ENCODE results near the gene EIF4A2.
"Not testable (repeated sequence)": the region's sequence is repeated elsewhere in the genome, so short reads cannot be mapped to it uniquely, and the experiment has no call there.

EIF4A2 gene

DNA sequence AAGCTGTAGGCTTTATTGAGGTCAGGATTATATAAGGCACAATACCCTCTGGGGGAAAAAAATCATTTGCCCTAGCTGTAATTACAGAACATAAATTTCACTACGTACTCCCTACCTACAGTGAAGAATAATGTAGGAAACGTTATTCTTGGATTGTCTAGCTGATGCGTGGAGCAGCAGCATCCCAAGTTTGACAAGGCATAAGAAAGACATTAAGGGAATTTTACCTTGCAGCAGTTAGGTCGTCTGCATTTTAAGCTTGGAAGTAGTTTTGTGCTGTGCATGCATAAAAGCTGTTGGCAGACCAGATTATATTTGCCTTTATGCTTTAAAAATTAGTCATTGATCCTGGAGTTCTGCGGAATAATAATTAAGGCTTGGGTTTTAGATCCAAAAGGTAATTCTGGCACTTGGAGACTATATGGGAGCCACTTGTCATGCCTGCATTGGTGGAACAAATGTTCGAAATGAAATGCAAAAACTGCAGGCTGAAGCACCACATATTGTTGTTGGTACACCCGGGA lies 2.2 kb downstream of the EIF4A2 start:
- Histone ChIP-seq H3K4me3 (ENCODE audit: low read length) (peak overlapping the region; percentile 96), H3K36me3 (ENCODE audit: insufficient read depth, low read length) (peaks cover 70% of the 10 kb centered on the region), H3K27me3 (ENCODE audit: insufficient read depth, low read length) (no peaks in the 10 kb centered on the region), H3K4me1 (ENCODE audit: insufficient read depth, low read length) (peaks cover 23% of the 10 kb centered on the region), H3K9me3 (ENCODE audit: insufficient read depth, low read depth, low read length) (no peaks in the 10 kb centered on the region), H3K9ac (ENCODE audit: low read depth, low read length) (peak overlapping the region; percentile 100), H3K27ac (ENCODE audit: low read depth, low read length) (peak overlapping the region; percentile 98)
- WGBS, result 36% methylated on average over 6 of the region's 7 CpGs

DNA sequence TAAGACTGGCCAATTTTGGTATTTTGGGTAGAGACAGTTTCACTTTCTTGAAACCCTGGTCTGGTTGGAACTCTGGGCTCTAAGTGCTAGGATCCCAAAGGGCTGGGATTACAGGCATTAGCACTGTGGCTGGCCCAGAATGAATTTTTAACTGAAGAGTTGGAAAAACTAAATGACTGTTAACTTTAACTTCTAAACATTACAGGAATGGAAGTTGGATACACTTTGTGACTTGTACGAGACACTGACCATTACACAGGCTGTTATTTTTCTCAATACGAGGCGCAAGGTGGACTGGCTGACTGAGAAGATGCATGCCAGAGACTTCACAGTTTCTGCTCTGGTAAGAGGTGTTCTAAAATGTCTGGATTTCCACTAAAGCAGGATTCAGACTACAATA lies 3.5 kb downstream of the EIF4A2 start:
- Histone ChIP-seq H3K9me3 (ENCODE audit: insufficient read depth, low read depth, low read length) (no peaks in the 10 kb centered on the region), H3K4me1 (ENCODE audit: insufficient read depth, low read length) (peaks cover 17% of the 10 kb centered on the region), H3K27me3 (ENCODE audit: insufficient read depth, low read length) (no peaks in the 10 kb centered on the region), H3K27ac (ENCODE audit: low read depth, low read length) (peak overlapping the region; percentile 98), H3K9ac (ENCODE audit: low read depth, low read length) (peak overlapping the region; percentile 100), H3K36me3 (ENCODE audit: insufficient read depth, low read length) (peaks cover 84% of the 10 kb centered on the region), H3K4me3 (ENCODE audit: low read length) (peak overlapping the region; percentile 96; the same call in 1 of the 2 replicates)
- WGBS, result 94% methylated on average over 3 of the region's 3 CpGs

DNA sequence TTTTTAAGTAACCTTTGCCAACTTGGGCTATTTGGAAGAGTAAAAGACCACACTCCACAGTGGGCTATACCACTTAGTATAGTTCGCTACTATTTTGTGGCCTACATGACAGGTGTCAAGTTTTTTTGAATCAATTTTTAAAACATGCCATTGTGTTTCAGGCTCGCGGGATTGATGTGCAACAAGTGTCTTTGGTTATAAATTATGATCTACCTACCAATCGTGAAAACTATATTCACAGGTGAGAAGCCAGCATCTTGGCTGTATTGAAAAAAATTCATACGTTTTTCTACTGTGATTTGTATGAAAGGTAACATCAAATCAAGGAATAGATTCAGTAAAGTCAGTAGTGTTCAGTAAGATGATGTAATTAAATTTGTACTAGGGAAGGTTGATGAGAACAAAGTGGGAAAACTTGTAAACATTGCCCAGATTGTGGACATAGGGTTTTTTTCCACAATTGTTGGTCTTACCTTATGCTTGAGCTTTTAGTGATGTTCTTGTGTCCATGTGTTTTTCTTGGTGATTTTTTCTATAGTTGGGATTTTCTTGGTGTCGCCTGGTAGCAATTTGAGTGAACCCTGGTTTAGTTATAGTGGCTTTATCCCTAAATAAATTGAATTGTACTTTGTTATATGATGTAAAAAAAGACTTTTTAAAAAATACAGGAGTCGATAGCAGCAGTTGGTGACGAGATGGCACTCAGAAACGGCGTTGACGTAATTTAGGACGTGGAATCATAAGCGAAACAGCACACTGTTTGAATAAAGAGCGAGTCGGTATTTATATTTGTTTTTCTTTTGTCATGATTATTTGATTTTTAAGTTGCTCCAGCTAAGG lies 4.5 kb downstream of the EIF4A2 start:
- Histone ChIP-seq H3K27me3 (ENCODE audit: insufficient read depth, low read length) (no peaks in the 10 kb centered on the region), H3K4me3 (ENCODE audit: low read length) (peak overlapping the region; percentile 96; the same call in 1 of the 2 replicates), H3K9me3 (ENCODE audit: insufficient read depth, low read depth, low read length) (no peaks in the 10 kb centered on the region), H3K4me1 (ENCODE audit: insufficient read depth, low read length) (peaks cover 11% of the 10 kb centered on the region; the same call in 1 of the 2 replicates), H3K36me3 (ENCODE audit: insufficient read depth, low read length) (peaks cover 93% of the 10 kb centered on the region), H3K27ac (ENCODE audit: low read depth, low read length) (peak overlapping the region; percentile 98; the same call in 1 of the 2 replicates), H3K9ac (ENCODE audit: low read depth, low read length) (peak overlapping the region; percentile 100; the same call in 1 of the 2 replicates)
- 94% methylated on average over 15 of the region's 15 CpGs for WGBS

DNA sequence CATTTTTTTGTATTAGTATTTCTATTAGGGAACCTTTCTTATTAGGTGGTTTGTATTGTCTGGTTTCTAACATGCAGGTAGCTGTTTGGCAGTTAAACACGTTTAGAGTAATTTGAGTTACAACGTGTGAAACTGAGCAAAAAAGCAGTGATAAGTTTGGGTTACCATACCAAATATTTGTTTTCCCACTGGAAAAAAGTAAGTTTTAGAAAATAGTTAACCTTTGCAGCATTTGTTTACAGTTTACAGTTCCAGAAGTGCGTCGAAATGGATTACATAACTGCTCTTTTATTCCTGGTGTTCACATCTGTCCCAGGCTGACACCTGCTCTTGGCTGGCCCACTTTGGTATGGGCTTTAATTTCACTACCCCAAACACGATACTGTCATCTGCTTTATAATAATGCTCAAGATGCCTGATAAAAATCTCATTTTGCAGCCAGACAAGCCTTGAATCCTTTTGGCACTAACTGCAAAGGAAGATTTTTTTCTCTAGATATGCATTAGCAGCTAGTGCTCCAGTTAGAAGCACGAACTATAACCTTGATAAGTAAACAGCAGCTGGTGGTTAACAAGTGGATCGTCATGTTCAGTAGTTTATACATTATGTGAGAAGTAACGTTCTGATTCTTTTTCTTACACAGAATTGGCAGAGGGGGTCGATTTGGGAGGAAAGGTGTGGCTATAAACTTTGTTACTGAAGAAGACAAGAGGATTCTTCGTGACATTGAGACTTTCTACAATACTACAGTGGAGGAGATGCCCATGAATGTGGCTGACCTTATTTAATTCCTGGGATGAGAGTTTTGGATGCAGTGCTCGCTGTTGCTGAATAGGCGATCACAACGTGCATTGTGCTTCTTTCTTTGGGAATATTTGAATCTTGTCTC lies 5.3 kb downstream of the EIF4A2 start:
- H3K9ac ChIP-seq (ENCODE audit: low read depth, low read length), result no peak overlapping the region
- H3K27ac ChIP-seq (ENCODE audit: low read depth, low read length), result peak overlapping the region; percentile 36; the same call in 1 of the 2 replicates
- no peaks in the 10 kb centered on the region for H3K27me3 ChIP-seq (ENCODE audit: insufficient read depth, low read length)
- WGBS, result 85% methylated on average over 13 of the region's 13 CpGs
- H3K36me3 ChIP-seq (ENCODE audit: insufficient read depth, low read length), result peaks cover 99% of the 10 kb centered on the region
- H3K4me3 ChIP-seq (ENCODE audit: low read length), result peak overlapping the region; percentile 7; the same call in 1 of the 2 replicates
- no peaks in the 10 kb centered on the region for H3K9me3 ChIP-seq (ENCODE audit: insufficient read depth, low read depth, low read length)
- H3K4me1 ChIP-seq (ENCODE audit: insufficient read depth, low read length), result peaks cover 11% of the 10 kb centered on the region; the same call in 1 of the 2 replicates

DNA sequence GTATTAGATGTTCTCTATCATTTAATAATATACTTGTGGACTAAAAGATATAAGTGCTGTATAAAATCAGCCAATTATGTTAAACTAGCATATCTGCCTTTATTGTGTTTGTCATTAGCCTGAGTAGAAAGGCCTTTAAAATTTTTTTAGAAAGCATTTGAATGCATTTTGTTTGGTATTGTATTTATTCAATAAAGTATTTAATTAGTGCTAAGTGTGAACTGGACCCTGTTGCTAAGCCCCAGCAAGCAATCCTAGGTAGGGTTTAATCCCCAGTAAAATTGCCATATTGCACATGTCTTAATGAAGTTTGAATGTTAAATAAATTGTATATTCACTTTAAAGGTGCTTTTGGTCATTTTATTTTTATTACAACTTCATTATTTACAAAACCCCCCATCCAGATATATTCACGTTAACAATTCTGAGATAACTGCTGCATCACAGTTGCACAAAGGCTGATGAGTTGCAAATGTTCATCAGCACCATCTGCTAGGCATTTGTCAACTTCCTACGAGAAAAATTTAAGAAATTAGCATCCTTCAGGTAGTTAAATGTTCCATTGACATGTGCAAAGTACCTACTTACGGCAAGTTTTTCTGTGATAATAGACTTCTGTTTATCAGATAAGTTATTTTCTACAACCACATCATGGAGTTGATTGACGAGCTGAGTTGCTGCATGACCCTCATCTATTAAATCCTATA lies 6.3 kb downstream of the EIF4A2 start:
- Histone ChIP-seq H3K27me3 (ENCODE audit: insufficient read depth, low read length) (no peaks in the 10 kb centered on the region), H3K27ac (ENCODE audit: low read depth, low read length) (peak overlapping the region; percentile 7; the same call in 1 of the 2 replicates), H3K9ac (ENCODE audit: low read depth, low read length) (no peak overlapping the region), H3K4me1 (ENCODE audit: insufficient read depth, low read length) (peaks cover 11% of the 10 kb centered on the region; the same call in 1 of the 2 replicates), H3K9me3 (ENCODE audit: insufficient read depth, low read depth, low read length) (no peaks in the 10 kb centered on the region), H3K36me3 (ENCODE audit: insufficient read depth, low read length) (peaks cover 99% of the 10 kb centered on the region), H3K4me3 (ENCODE audit: low read length) (no peak overlapping the region)
- 80% methylated on average over 2 of the region's 4 CpGs for WGBS

DNA sequence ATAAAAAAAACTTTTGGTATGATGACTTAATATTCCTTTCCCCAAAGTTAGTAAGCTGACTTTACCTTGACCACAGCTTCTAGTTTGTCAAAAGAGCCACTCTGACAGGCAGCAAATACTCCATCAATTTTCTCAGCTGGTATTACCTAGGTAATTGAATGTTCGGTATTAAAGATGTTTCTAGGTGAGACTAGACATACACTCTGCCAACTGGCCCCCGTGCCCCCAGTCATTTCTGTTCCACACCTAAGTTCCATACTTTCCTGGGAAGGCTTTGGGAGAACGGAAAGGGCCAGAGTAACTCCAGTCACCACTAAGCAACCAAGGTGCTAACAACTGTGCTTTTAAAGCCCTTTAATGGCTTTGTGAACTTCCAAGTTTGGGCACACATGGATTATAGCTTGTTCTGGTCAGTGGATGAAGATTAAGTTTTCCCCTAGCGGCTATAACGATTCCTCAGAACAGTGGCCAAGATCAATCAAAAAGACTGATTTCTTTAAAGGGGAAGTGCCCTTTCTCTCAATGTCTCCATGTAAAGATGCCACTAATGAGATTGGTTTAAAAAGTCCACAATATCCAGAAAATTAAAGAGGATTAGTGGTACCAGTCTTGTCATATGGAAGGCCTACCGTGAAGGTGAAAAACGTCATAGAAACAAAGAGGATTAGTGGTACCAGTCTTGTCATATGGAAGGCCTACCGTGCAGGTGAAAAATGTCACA lies 7.0 kb downstream of the EIF4A2 start:
- peaks cover 98% of the 10 kb centered on the region for H3K36me3 ChIP-seq (ENCODE audit: insufficient read depth, low read length)
- no peak overlapping the region for H3K4me3 ChIP-seq (ENCODE audit: low read length)
- WGBS, result 80% methylated on average over 7 of the region's 8 CpGs
- no peak overlapping the region for H3K9ac ChIP-seq (ENCODE audit: low read depth, low read length)
- H3K9me3 ChIP-seq (ENCODE audit: insufficient read depth, low read depth, low read length), result no peaks in the 10 kb centered on the region
- no peaks in the 10 kb centered on the region for H3K27me3 ChIP-seq (ENCODE audit: insufficient read depth, low read length)
- peaks cover 8% of the 10 kb centered on the region; the same call in 1 of the 2 replicates for H3K4me1 ChIP-seq (ENCODE audit: insufficient read depth, low read length)
- peak overlapping the region; percentile 3; the same call in 1 of the 2 replicates for H3K27ac ChIP-seq (ENCODE audit: low read depth, low read length)

DNA sequence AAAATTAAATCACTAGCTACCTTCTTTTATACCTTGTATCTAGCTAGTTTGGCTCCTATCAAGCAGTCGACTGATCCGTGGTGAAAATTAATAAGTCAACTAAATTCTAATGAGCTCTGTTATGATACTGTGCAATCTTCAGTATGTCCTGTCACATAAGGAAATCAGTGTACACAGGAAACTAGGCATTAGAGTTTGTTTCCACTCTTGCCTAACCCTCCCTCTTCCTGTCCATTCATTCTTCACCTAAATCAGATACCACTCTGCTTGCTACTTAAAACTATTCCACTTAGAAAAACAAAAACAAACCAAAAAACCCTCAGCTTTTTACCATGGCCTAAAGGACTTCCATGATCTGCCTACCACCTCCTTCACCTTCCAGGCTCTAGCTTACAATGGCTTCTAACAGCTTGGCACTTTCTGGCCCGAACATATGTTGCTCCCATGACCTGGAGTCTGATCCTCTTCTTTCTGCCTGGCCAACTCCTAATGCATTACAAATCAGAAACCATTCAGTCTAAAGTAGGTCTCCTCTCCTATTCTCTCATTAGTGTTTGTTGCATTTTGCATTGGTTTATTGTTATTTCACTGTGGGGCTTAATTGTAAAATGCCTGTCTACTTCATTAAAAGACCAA lies 15.0 kb downstream of the EIF4A2 start:
- WGBS, result over 99% methylated on average over 3 of the region's 3 CpGs
- Histone ChIP-seq H3K27me3 (ENCODE audit: insufficient read depth, low read length) (no peaks in the 10 kb centered on the region), H3K27ac (ENCODE audit: low read depth, low read length) (no peak overlapping the region), H3K4me3 (ENCODE audit: low read length) (no peak overlapping the region), H3K36me3 (ENCODE audit: insufficient read depth, low read length) (peaks cover 97% of the 10 kb centered on the region), H3K4me1 (ENCODE audit: insufficient read depth, low read length) (no peaks in the 10 kb centered on the region), H3K9ac (ENCODE audit: low read depth, low read length) (no peak overlapping the region), H3K9me3 (ENCODE audit: insufficient read depth, low read depth, low read length) (no peaks in the 10 kb centered on the region)

DNA sequence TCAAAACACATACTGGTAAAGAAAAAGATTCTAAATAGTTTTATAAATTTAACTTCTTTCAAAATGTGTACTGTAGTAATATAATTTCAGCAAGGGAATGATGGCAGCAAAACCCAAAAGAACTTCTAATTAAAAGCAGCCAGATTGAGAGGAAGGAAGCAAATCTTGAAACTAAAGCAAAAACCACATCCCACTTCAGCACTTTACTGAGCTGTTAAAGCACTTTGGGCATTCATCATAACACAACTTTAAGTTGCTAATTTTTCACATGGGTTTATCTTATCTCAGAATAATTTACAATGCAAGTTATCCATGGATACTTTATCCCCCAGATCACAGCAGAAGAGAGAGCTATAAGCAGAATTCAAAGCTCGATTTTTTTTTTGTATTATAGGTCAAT lies 16.9 kb downstream of the EIF4A2 start:
- Histone ChIP-seq H3K27me3 (ENCODE audit: insufficient read depth, low read length) (no peaks in the 10 kb centered on the region), H3K4me1 (ENCODE audit: insufficient read depth, low read length) (no peaks in the 10 kb centered on the region; the same call in 1 of the 2 replicates), H3K36me3 (ENCODE audit: insufficient read depth, low read length) (peaks cover 98% of the 10 kb centered on the region), H3K4me3 (ENCODE audit: low read length) (no peak overlapping the region), H3K9ac (ENCODE audit: low read depth, low read length) (no peak overlapping the region), H3K9me3 (ENCODE audit: insufficient read depth, low read depth, low read length) (no peaks in the 10 kb centered on the region), H3K27ac (ENCODE audit: low read depth, low read length) (no peak overlapping the region)
- no CpG with 5 or more reads among the region's 1 CpG for WGBS

DNA sequence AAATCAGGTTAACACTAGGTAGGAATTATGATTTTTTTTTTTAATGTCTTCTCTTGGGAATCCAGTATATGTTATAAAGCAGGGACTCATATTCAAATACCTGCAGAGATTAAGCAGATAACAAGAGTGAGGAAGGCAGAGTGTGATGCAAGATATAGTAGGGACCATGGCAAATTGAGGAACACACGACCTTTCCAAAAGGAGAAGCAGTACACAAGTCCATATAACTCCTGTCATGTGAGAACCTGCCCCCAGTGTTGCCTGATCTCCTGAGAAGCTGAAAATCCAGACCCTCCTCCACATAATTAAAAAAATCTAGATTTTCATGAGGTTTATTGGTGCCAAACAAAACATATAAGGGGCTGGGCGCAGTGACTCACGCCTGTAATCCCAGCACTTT lies 19.3 kb downstream of the EIF4A2 start:
- 97% methylated on average over 3 of the region's 3 CpGs for WGBS
- H3K4me1 ChIP-seq (ENCODE audit: insufficient read depth, low read length), result peaks cover 12% of the 10 kb centered on the region
- no peaks in the 10 kb centered on the region for H3K9me3 ChIP-seq (ENCODE audit: insufficient read depth, low read depth, low read length)
- H3K36me3 ChIP-seq (ENCODE audit: insufficient read depth, low read length), result peaks cover 76% of the 10 kb centered on the region
- H3K27ac ChIP-seq (ENCODE audit: low read depth, low read length), result no peak overlapping the region
- H3K27me3 ChIP-seq (ENCODE audit: insufficient read depth, low read length), result no peaks in the 10 kb centered on the region
- no peak overlapping the region for H3K9ac ChIP-seq (ENCODE audit: low read depth, low read length)
- H3K4me3 ChIP-seq (ENCODE audit: low read length), result no peak overlapping the region

DNA sequence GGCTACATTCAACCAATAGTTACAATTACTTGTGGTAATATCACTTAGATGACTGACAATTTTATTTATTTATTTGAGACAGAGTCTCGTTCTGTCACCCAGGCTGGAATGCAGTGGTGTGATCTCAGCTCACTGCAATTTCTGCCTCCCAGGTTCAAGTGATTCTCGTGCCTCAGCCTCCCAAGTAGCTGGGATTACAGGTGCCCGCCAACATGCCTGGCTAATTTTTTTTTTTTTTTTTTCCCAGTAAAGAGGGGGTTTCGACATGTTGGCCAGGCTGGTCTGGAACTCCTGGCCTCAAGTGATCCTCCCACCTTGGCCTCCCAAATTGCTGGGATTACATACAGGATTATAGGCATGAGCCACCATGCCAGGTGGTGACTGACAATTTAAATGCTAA lies 20.1 kb downstream of the EIF4A2 start:
- peaks cover 68% of the 10 kb centered on the region for H3K36me3 ChIP-seq (ENCODE audit: insufficient read depth, low read length)
- not testable (repeated sequence) for H3K4me3 ChIP-seq (ENCODE audit: low read length); H3K9ac ChIP-seq (ENCODE audit: low read depth, low read length); H3K27me3 ChIP-seq (ENCODE audit: insufficient read depth, low read length); H3K9me3 ChIP-seq (ENCODE audit: insufficient read depth, low read depth, low read length); H3K27ac ChIP-seq (ENCODE audit: low read depth, low read length)
- H3K4me1 ChIP-seq (ENCODE audit: insufficient read depth, low read length), result peaks cover 12% of the 10 kb centered on the region
- WGBS, result 91% methylated on average over 4 of the region's 4 CpGs
